Measurements from ENCODE around the gene MAP4K1. TPM values are rescaled to one million over a fixed set of nuclear protein-coding genes. Genes with fewer than 3 reads are reported as not detected.

The MAP4K1 gene
- total and polyA plus RNA-seq, 2 of the 13 experiments (the other 11 are each of a cell fraction or from before 2014, with no cell fraction given) = 0.24 to 0.89 TPM

- TF ChIP-seq ZNF496 (CRISPR knock-in tag; IDR thresholded peaks at IDR 0.05; ENCODE audit: insufficient replicate concordance) = no peak
- TF ChIP-seq ZNF382 (CRISPR knock-in tag; IDR thresholded peaks at IDR 0.05; ENCODE audit: borderline replicate concordance) = no peak
Observed at GRCh38 chr19:38577826-38578225, 39.9 kb downstream of the MAP4K1 start (continued).

GRCh38 chr19:38571682-38572081 lies 46.1 kb downstream of the MAP4K1 start:
- ChIA-PET POLR2A (no interaction called here), CTCF (ENCODE audit: low intra/inter-chr PET ratio, low total read pairs) (no interaction called here)

More at GRCh38 chr19:38571682-38572081, 46.1 kb downstream of the MAP4K1 start:
- Histone ChIP-seq H3K79me2 (ENCODE audit: insufficient read depth, low read length) (no peaks in the 10 kb centered on the region), H3K4me2 (ENCODE audit: low read depth, low read length) (no peak overlapping the region), H4K20me1 (ENCODE audit: insufficient read depth, low read length) (no peaks in the 10 kb centered on the region), H3K27me3 (ENCODE audit: control insufficient read depth in 1 of 2, insufficient read depth in 2 of 2, low read length in 2 of 2) (peaks cover 0 to 14% of the 10 kb centered on the region in 2 experiments; a peak in 1 of 5 replicates), H3K4me1 (ENCODE audit: insufficient read depth, low read length) (no peaks in the 10 kb centered on the region), H2AFZ (ENCODE audit: low read length) (no peak overlapping the region), H3K4me3 (replicated peaks in 1 of 3; ENCODE audit: insufficient read depth in 1 of 3, low read depth in 2 of 3, low read length in 3 of 3) (no peak overlapping the region), H3K9me3 (ENCODE audit: low read length) (no peaks in the 10 kb centered on the region), H3K36me3 (replicated peaks in 1 of 2; ENCODE audit: control insufficient read depth in 1 of 2, insufficient read depth in 2 of 2, low read length in 2 of 2) (no peaks in the 10 kb centered on the region), H3K9ac (ENCODE audit: insufficient read depth, low read depth, low read length) (no peak overlapping the region), H3K27ac (ENCODE audit: extremely low read length, insufficient read depth, low read length) (no peak overlapping the region)
- in situ Hi-C loops (cut with HindIII; ENCODE audit: extremely low pct_ligation_motif_present, low pct_unique_long_range_greater_than_20kb) (no loop called here), intact Hi-C loops (cut with micrococcal nuclease; ENCODE audit: unreplicated experiment) (no loop called here)
- DNase-seq (ENCODE audit: low spot score) (no peak), FAIRE-seq (no peak), ATAC-seq (no peak)
- TF ChIP-seq MAFK (conservative IDR thresholded peaks at IDR 0.05 in 1 of 2, IDR thresholded peaks at IDR 0.05 in 1 of 2; ENCODE audit: low read length in 2 of 2) (no peak), ZBTB34 (CRISPR knock-in tag; IDR thresholded peaks at IDR 0.05) (no peak), PBX2 (CRISPR knock-in tag; IDR thresholded peaks at IDR 0.05) (0 out of 2 replicates have a peak, but pooled peaks have one; percentile 34)
- 0% methylated on average over 2 of the region's 2 CpGs for WGBS (ENCODE audit: low lambda C conversion rate)
- BruUV-seq (replicated peaks) = no TSS peak

Data from HepG2 (cell line).